ENCODE data around the gene RAMP1. TPM values are rescaled to one million over a fixed set of nuclear protein-coding genes. Genes with fewer than 3 reads are reported as not detected.

RAMP1 gene
- total and polyA plus RNA-seq, 2 experiments from 2014 or later, result 134 to 329 TPM

- H3K4me1 ChIP-seq (ENCODE audit: insufficient read depth), result peaks cover 19% of the 10 kb centered on the region
- WGBS (ENCODE audit: low lambda C conversion rate, missing lambda C conversion rate), result 77% methylated on average over 11 of the region's 11 CpGs
- H3K79me2 ChIP-seq, result peaks cover 78% of the 10 kb centered on the region
Observed at GRCh38 chr2:237870126-237870525, 10.7 kb downstream of the RAMP1 start.

GRCh38 chr2:237870754-237871651 is 11.6 kb downstream of the RAMP1 start:
- Histone ChIP-seq H2AFZ (no peak overlapping the region), H3K79me2 (peaks cover 72% of the 10 kb centered on the region), H3K9me3 (ENCODE audit: low read depth) (no peaks in the 10 kb centered on the region), H4K20me1 (ENCODE audit: insufficient read depth, poor library complexity, severe bottlenecking) (peaks cover 14% of the 10 kb centered on the region), H3K4me3 (no peak overlapping the region), H3K27ac (no peak overlapping the region), H3K27me3 (no peaks in the 10 kb centered on the region), H3K4me1 (ENCODE audit: insufficient read depth) (peaks cover 10% of the 10 kb centered on the region), H3K4me2 (no peak overlapping the region), H3K9me2 (replicated peaks; ENCODE audit: insufficient read depth) (no peaks in the 10 kb centered on the region), H3K36me3 (replicated peaks; ENCODE audit: insufficient read depth, low read depth) (no peaks in the 10 kb centered on the region)
- peak; percentile 2 for DNase-seq (ENCODE audit: low spot score)
- WGBS (ENCODE audit: low lambda C conversion rate, missing lambda C conversion rate), result 90% methylated on average over 23 of the region's 23 CpGs
- no peak for TF ChIP-seq EZH2 (IDR thresholded peaks at IDR 0.05; ENCODE audit: borderline replicate concordance)
- TF ChIP-seq CTCF (IDR thresholded peaks at IDR 0.05; ENCODE audit: poor library complexity), result no peak
- TF ChIP-seq EZH2phosphoT487 (IDR thresholded peaks at IDR 0.05; ENCODE audit: low read depth, severe bottlenecking, unreplicated experiment), result no peak

More at GRCh38 chr2:237870126-237870525, 10.7 kb downstream of the RAMP1 start:
- Histone ChIP-seq H3K36me3 (replicated peaks; ENCODE audit: insufficient read depth, low read depth) (no peaks in the 10 kb centered on the region), H3K9me2 (replicated peaks; ENCODE audit: insufficient read depth) (no peaks in the 10 kb centered on the region), H3K27ac (no peak overlapping the region), H3K4me2 (no peak overlapping the region), H2AFZ (no peak overlapping the region), H3K27me3 (no peaks in the 10 kb centered on the region), H4K20me1 (ENCODE audit: insufficient read depth, poor library complexity, severe bottlenecking) (peaks cover 13% of the 10 kb centered on the region), H3K4me3 (no peak overlapping the region), H3K9me3 (ENCODE audit: low read depth) (no peaks in the 10 kb centered on the region)
- TF ChIP-seq EZH2 (IDR thresholded peaks at IDR 0.05; ENCODE audit: borderline replicate concordance) (no peak), EZH2phosphoT487 (IDR thresholded peaks at IDR 0.05; ENCODE audit: low read depth, severe bottlenecking, unreplicated experiment) (no peak), CTCF (IDR thresholded peaks at IDR 0.05; ENCODE audit: poor library complexity) (no peak)
- no peak for DNase-seq (ENCODE audit: low spot score)

GRCh38 chr2:237872178-237872887 is 12.9 kb downstream of the RAMP1 start:
- TF ChIP-seq EZH2 (IDR thresholded peaks at IDR 0.05; ENCODE audit: borderline replicate concordance) (no peak), EZH2phosphoT487 (IDR thresholded peaks at IDR 0.05; ENCODE audit: low read depth, severe bottlenecking, unreplicated experiment) (no peak), CTCF (IDR thresholded peaks at IDR 0.05; ENCODE audit: poor library complexity) (no peak)
- Histone ChIP-seq H4K20me1 (ENCODE audit: insufficient read depth, poor library complexity, severe bottlenecking) (peaks cover 16% of the 10 kb centered on the region), H3K36me3 (replicated peaks; ENCODE audit: insufficient read depth, low read depth) (no peaks in the 10 kb centered on the region), H3K9me3 (ENCODE audit: low read depth) (no peaks in the 10 kb centered on the region), H3K4me2 (no peak overlapping the region), H3K4me1 (ENCODE audit: insufficient read depth) (peaks cover 4% of the 10 kb centered on the region), H3K4me3 (no peak overlapping the region), H3K79me2 (peaks cover 63% of the 10 kb centered on the region), H2AFZ (no peak overlapping the region), H3K9me2 (replicated peaks; ENCODE audit: insufficient read depth) (no peaks in the 10 kb centered on the region), H3K27me3 (no peaks in the 10 kb centered on the region), H3K27ac (no peak overlapping the region)
- 94% methylated on average over 19 of the region's 19 CpGs for WGBS (ENCODE audit: low lambda C conversion rate, missing lambda C conversion rate)
- DNase-seq (ENCODE audit: low spot score), result peak; percentile 2

All from hepatocyte (in vitro differentiated cells).